ES-I3 (cell line): ENCODE data around the gene ZFAND3.

Source experiments
- H3K36me3 ChIP-seq: 2 replicates; pipeline ENCODE4 v1.6.1; 2013; ENCODE audit warnings: mild to moderate bottlenecking, low read length, control low read depth, moderate library complexity; ENCODE audit not compliant: insufficient read depth
- H3K4me1 ChIP-seq: 2 replicates; pipeline ENCODE4 v1.6.1; 2013; ENCODE audit warnings: mild to moderate bottlenecking, control low read depth, low read length; ENCODE audit not compliant: insufficient read depth
- H3K9ac ChIP-seq: 2 replicates; pipeline ENCODE4 v1.6.1; 2013; ENCODE audit warnings: low read depth, mild to moderate bottlenecking, low read length, moderate library complexity
- H3K9me3 ChIP-seq: 2 replicates; pipeline ENCODE4 v1.6.1; 2013; ENCODE audit warnings: mild to moderate bottlenecking, low read length, moderate library complexity; ENCODE audit not compliant: control insufficient read depth, insufficient read depth

The ZFAND3 gene

GRCh38 chr6:37858363-37858762 lies 38.8 kb downstream of the ZFAND3 start:
- no peaks in the 10 kb centered on the region for H3K9me3 ChIP-seq
- no peak overlapping the region for H3K9ac ChIP-seq
- no peaks in the 10 kb centered on the region; the same call in 1 of the 2 replicates for H3K4me1 ChIP-seq
- H3K36me3 ChIP-seq: no peaks in the 10 kb centered on the region

GRCh38 chr6:37860226-37860839 lies 40.8 kb downstream of the ZFAND3 start:
- Histone ChIP-seq H3K9ac (no peak overlapping the region), H3K9me3 (no peaks in the 10 kb centered on the region), H3K36me3 (no peaks in the 10 kb centered on the region), H3K4me1 (no peaks in the 10 kb centered on the region; the same call in 1 of the 2 replicates)

GRCh38 chr6:37861452-37861851 lies 41.9 kb downstream of the ZFAND3 start:
- H3K9me3 ChIP-seq: no peaks in the 10 kb centered on the region
- H3K4me1 ChIP-seq: peaks cover under 1% of the 10 kb centered on the region; the same call in 1 of the 2 replicates
- H3K9ac ChIP-seq: no peak overlapping the region
- no peaks in the 10 kb centered on the region for H3K36me3 ChIP-seq

GRCh38 chr6:37862430-37862829 lies 42.9 kb downstream of the ZFAND3 start:
- Histone ChIP-seq H3K9ac (no peak overlapping the region), H3K36me3 (no peaks in the 10 kb centered on the region), H3K4me1 (peaks cover 10% of the 10 kb centered on the region), H3K9me3 (no peaks in the 10 kb centered on the region)

- H3K9me3 ChIP-seq: no peaks in the 10 kb centered on the region
- no peak overlapping the region for H3K9ac ChIP-seq
- H3K36me3 ChIP-seq: no peaks in the 10 kb centered on the region
- H3K4me1 ChIP-seq: peaks cover 16% of the 10 kb centered on the region
Measured at GRCh38 chr6:37862992-37863391, 43.5 kb downstream of the ZFAND3 start.

GRCh38 chr6:37864250-37864649 lies 44.7 kb downstream of the ZFAND3 start:
- H3K36me3 ChIP-seq: no peaks in the 10 kb centered on the region
- no peak overlapping the region for H3K9ac ChIP-seq
- H3K4me1 ChIP-seq: peaks cover 24% of the 10 kb centered on the region
- no peaks in the 10 kb centered on the region for H3K9me3 ChIP-seq

- H3K4me1 ChIP-seq: peaks cover 24% of the 10 kb centered on the region
- H3K9me3 ChIP-seq: no peaks in the 10 kb centered on the region
- H3K36me3 ChIP-seq: no peaks in the 10 kb centered on the region
- H3K9ac ChIP-seq: no peak overlapping the region
Measured at GRCh38 chr6:37865504-37865903, 46.0 kb downstream of the ZFAND3 start.

GRCh38 chr6:37866590-37867507 lies 47.3 kb downstream of the ZFAND3 start:
- Histone ChIP-seq H3K4me1 (peaks cover 27% of the 10 kb centered on the region), H3K9ac (no peak overlapping the region), H3K9me3 (no peaks in the 10 kb centered on the region), H3K36me3 (no peaks in the 10 kb centered on the region)

GRCh38 chr6:37867756-37868446 lies 48.4 kb downstream of the ZFAND3 start:
- Histone ChIP-seq H3K9ac (no peak overlapping the region), H3K4me1 (peaks cover 29% of the 10 kb centered on the region), H3K9me3 (no peaks in the 10 kb centered on the region), H3K36me3 (no peaks in the 10 kb centered on the region)

- H3K9ac ChIP-seq: no peak overlapping the region
- H3K36me3 ChIP-seq: no peaks in the 10 kb centered on the region
- peaks cover 29% of the 10 kb centered on the region for H3K4me1 ChIP-seq
- H3K9me3 ChIP-seq: no peaks in the 10 kb centered on the region
Measured at GRCh38 chr6:37868447-37868825, 48.9 kb downstream of the ZFAND3 start.

- H3K36me3 ChIP-seq: no peaks in the 10 kb centered on the region
- H3K9me3 ChIP-seq: no peaks in the 10 kb centered on the region
- H3K4me1 ChIP-seq: peaks cover 25% of the 10 kb centered on the region
- H3K9ac ChIP-seq: no peak overlapping the region
Measured at GRCh38 chr6:37871616-37872372, 52.3 kb downstream of the ZFAND3 start.

- H3K9ac ChIP-seq: no peak overlapping the region
- H3K36me3 ChIP-seq: no peaks in the 10 kb centered on the region
- no peaks in the 10 kb centered on the region for H3K9me3 ChIP-seq
- H3K4me1 ChIP-seq: peaks cover 20% of the 10 kb centered on the region
Measured at GRCh38 chr6:37872373-37872745, 52.8 kb downstream of the ZFAND3 start.

- no peaks in the 10 kb centered on the region for H3K36me3 ChIP-seq
- no peak overlapping the region for H3K9ac ChIP-seq
- peaks cover 5% of the 10 kb centered on the region; the same call in 1 of the 2 replicates for H3K4me1 ChIP-seq
- no peaks in the 10 kb centered on the region for H3K9me3 ChIP-seq
Measured at GRCh38 chr6:37874726-37875125, 55.2 kb downstream of the ZFAND3 start.
